Osteocyte (in vitro differentiated cells): Measurements from ENCODE around the gene LENEP. TPM values are rescaled to one million over a fixed set of nuclear protein-coding genes. Genes with fewer than 3 reads are reported as not detected.
"Not testable (repeated sequence)": the region's sequence is repeated elsewhere in the genome, so short reads cannot be mapped to it uniquely, and the experiment has no call there.

Experiments
- DNase-seq: peaks from one replicate; pipeline ENCODE4 v3.0.0; 2021; ENCODE audit warnings: mixed read lengths; ENCODE audit not compliant: unreplicated experiment; ENCODE audit errors: extremely low spot score
- H3K27ac Mint-ChIP-seq: one replicate; pipeline ENCODE4 v1.8.0; 2021; ENCODE audit warnings: mild to moderate bottlenecking, mixed read lengths; ENCODE audit not compliant: unreplicated experiment
- H3K27me3 Mint-ChIP-seq: one replicate; pipeline ENCODE4 v1.8.0; 2021; ENCODE audit warnings: mixed read lengths; ENCODE audit not compliant: unreplicated experiment
- H3K36me3 Mint-ChIP-seq: one replicate; pipeline ENCODE4 v1.8.0; 2021; ENCODE audit warnings: mixed read lengths; ENCODE audit not compliant: unreplicated experiment
- H3K4me1 Mint-ChIP-seq: one replicate; pipeline ENCODE4 v1.8.0; 2021; ENCODE audit warnings: mixed read lengths; ENCODE audit not compliant: unreplicated experiment
- H3K4me3 Mint-ChIP-seq: one replicate; pipeline ENCODE4 v1.8.0; 2021; ENCODE audit warnings: mild to moderate bottlenecking, moderate library complexity, mixed read lengths; ENCODE audit not compliant: unreplicated experiment
- H3K9me3 Mint-ChIP-seq: one replicate; pipeline ENCODE4 v1.8.0; 2021; ENCODE audit warnings: mixed read lengths; ENCODE audit not compliant: unreplicated experiment
- CTCF ChIP-seq: fragments of 200-600 bp; sonication (generic); IDR thresholded peaks from 2 replicates; pipeline ENCODE4 v1.5.0; 2021; ENCODE audit warnings: antibody characterized with exemption, mild to moderate bottlenecking, moderate library complexity
- total RNA-seq: library from RNA; stranded (reverse); gene quantifications from 2 replicates; pipeline ENCODE4 v1.2.1, GENCODE V29; 2021

Gene LENEP
- total RNA-seq, 1 donor from 2014 or later: not detected

GRCh38 chr1:154973344-154974101 is 19.9 kb upstream of the LENEP start:
- H3K4me3 Mint-ChIP-seq: no peak overlapping the region
- no peak overlapping the region for H3K27ac Mint-ChIP-seq

GRCh38 chr1:154974102-154974807 is 19.1 kb upstream of the LENEP start, which contains the start of gene CKS1B:
CKS1B (plus strand) TSS chr1:154974681; CDS start chr1:154974746, 65 bp downstream.
- H3K27me3 Mint-ChIP-seq: no peaks in the 10 kb centered on the region
- peak; percentile 99 for DNase-seq
- H3K36me3 Mint-ChIP-seq: no peaks in the 10 kb centered on the region
- H3K9me3 Mint-ChIP-seq: no peaks in the 10 kb centered on the region
- no peak within 1 kb of the TSS for H3K4me3 Mint-ChIP-seq
- peaks cover 30% of the 10 kb centered on the region for H3K4me1 Mint-ChIP-seq
- no peak within 1 kb of the TSS for H3K27ac Mint-ChIP-seq
- TF ChIP-seq CTCF: no peak

More at GRCh38 chr1:154973344-154974101, 19.9 kb upstream of the LENEP start:
- Mint-ChIP-seq H3K27me3 (no peaks in the 10 kb centered on the region), H3K4me1 (peaks cover 37% of the 10 kb centered on the region), H3K36me3 (no peaks in the 10 kb centered on the region), H3K9me3 (no peaks in the 10 kb centered on the region)
- DNase-seq: peak; percentile 97
- TF ChIP-seq CTCF: peak; percentile 35

- Mint-ChIP-seq H3K27ac (no peak overlapping the region), H3K4me3 (no peak overlapping the region), H3K27me3 (no peaks in the 10 kb centered on the region), H3K9me3 (no peaks in the 10 kb centered on the region), H3K36me3 (peaks cover 2% of the 10 kb centered on the region), H3K4me1 (peaks cover 24% of the 10 kb centered on the region)
- peak; percentile 97 for DNase-seq
- TF ChIP-seq CTCF: no peak
Measured at GRCh38 chr1:154974808-154975408, 18.5 kb upstream of the LENEP start.

GRCh38 chr1:154975409-154976059 is 17.9 kb upstream of the LENEP start:
- H3K9me3 Mint-ChIP-seq: no peaks in the 10 kb centered on the region
- no peak overlapping the region for H3K4me3 Mint-ChIP-seq
- H3K36me3 Mint-ChIP-seq: peaks cover 2% of the 10 kb centered on the region
- no peaks in the 10 kb centered on the region for H3K27me3 Mint-ChIP-seq
- H3K4me1 Mint-ChIP-seq: peaks cover 24% of the 10 kb centered on the region
- H3K27ac Mint-ChIP-seq: no peak overlapping the region
- TF ChIP-seq CTCF: no peak
- no peak for DNase-seq

- not testable (repeated sequence) for H3K27me3 Mint-ChIP-seq, H3K36me3 Mint-ChIP-seq, DNase-seq, H3K4me3 Mint-ChIP-seq, H3K27ac Mint-ChIP-seq, H3K9me3 Mint-ChIP-seq, H3K4me1 Mint-ChIP-seq
Measured at GRCh38 chr1:154977762-154978161, 15.6 kb upstream of the LENEP start.
